Measurements from ENCODE around the gene MTG1. TPM values are rescaled to one million over a fixed set of nuclear protein-coding genes. Genes with fewer than 3 reads are reported as not detected.
"Not testable (repeated sequence)": the region's sequence is repeated elsewhere in the genome, so short reads cannot be mapped to it uniquely, and the experiment has no call there.

MTG1 gene
- polyA plus RNA-seq, 1 donor = 43.2 TPM

GRCh38 chr10:133465950-133466474, 72.1 kb downstream of the MTG1 start:
- DNase-seq (ENCODE audit: low read depth) = no peak

DNA sequence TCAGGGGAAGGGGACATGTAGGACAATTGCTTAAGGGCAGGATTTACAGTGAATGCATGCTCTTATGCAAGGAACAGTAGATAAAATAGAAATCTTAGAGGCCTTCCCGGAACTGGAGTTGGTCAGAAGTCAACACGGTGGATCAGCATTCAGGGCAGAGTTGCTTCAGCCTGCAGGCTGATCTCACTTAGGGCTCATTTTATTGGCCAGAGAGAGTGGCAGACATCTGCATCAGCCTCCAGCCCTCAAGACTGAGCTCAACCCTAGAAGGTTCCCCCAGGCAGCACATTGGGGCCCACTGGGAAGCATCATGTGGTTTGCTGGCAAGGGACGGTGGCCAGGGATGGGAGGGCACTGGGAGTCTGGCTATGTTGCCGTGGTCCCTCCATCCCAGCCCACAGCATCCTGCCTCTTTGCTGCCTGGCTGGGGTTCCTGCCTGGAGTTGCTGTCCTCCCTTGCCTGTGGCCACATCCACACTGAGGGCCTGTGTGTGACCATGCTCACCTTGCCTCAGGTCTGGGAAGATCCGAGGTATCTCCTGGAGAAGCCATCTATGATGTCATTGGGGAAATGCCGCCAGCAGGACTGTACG, 72.8 kb downstream of the MTG1 start:
- no peak for DNase-seq (ENCODE audit: low read depth)

DNA sequence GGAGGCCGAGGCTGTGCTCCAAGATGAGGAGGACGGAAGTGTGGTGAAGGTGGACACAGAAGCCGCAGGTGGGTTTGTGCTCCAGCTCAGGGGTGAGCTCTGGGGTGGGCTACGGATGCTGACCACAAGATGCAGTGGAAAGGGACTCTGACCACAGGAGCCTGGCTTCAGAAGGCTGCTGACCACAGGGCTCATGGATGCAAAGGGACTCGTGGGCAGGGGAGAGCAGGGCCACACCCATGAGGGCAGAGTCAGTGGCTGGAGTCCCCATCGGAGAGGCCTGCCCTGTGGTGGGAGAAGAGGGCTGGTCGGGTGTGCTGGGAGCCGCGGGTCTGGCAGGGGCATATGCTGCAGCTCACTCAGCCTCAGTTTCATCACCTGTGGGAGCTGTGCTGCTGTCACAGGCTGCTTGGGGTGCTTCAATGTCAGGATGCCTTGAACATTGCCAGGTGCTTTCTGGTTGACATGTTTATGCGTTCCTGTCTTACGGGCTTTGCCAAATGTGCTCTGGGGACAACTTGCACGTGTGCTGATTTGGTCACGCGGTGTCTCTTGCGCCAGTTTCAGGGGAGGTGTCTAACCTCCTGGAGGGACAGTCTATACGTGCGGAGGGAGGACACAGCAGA, 73.4 kb downstream of the MTG1 start:
- no peak for DNase-seq (ENCODE audit: low read depth)

GRCh38 chr10:133469205-133469604, 75.2 kb downstream of the MTG1 start:
- DNase-seq (ENCODE audit: low read depth) = not testable (repeated sequence)

GRCh38 chr10:133471300-133472109, 77.5 kb downstream of the MTG1 start:
- DNase-seq (ENCODE audit: low read depth) = no peak

Other genes with a start within 250 kb of the MTG1 start
- 6.6 TPM for gene KNDC1, start 233.9 kb upstream of the MTG1 start, polyA plus RNA-seq (ENCODE audit: insufficient read length)
- gene UTF1, start 163.9 kb upstream of the MTG1 start, polyA plus RNA-seq (ENCODE audit: insufficient read length) = not detected
- 0.29 TPM for gene VENTX, start 156.3 kb upstream of the MTG1 start, polyA plus RNA-seq (ENCODE audit: insufficient read length)
- gene ADAM8, start 117.3 kb upstream of the MTG1 start, polyA plus RNA-seq (ENCODE audit: insufficient read length) = 2.4 TPM
- 40.9 TPM for gene TUBGCP2, start 85.3 kb upstream of the MTG1 start, polyA plus RNA-seq (ENCODE audit: insufficient read length)
- gene ZNF511, start 85.2 kb upstream of the MTG1 start, polyA plus RNA-seq (ENCODE audit: insufficient read length) = 37.4 TPM
- gene CALY, start 57.3 kb upstream of the MTG1 start, polyA plus RNA-seq (ENCODE audit: insufficient read length) = not detected
- not detected for gene PRAP1, start 46.8 kb upstream of the MTG1 start, polyA plus RNA-seq (ENCODE audit: insufficient read length)
- 4.5 TPM for gene FUOM, start 36.1 kb upstream of the MTG1 start, polyA plus RNA-seq (ENCODE audit: insufficient read length)
- 123 TPM for gene ECHS1, start 20.8 kb upstream of the MTG1 start, polyA plus RNA-seq (ENCODE audit: insufficient read length)
- 2.5 TPM for gene PAOX, start 14.9 kb upstream of the MTG1 start, polyA plus RNA-seq (ENCODE audit: insufficient read length)
- 4.1 TPM for gene SPRN, start 30.5 kb downstream of the MTG1 start, polyA plus RNA-seq (ENCODE audit: insufficient read length)
- gene SCART1, start 59.8 kb downstream of the MTG1 start, polyA plus RNA-seq (ENCODE audit: insufficient read length) = 1.5 TPM
- gene CYP2E1, start 133.2 kb downstream of the MTG1 start, polyA plus RNA-seq (ENCODE audit: insufficient read length) = 1.4 TPM
- gene SYCE1, start 171.4 kb downstream of the MTG1 start, polyA plus RNA-seq (ENCODE audit: insufficient read length) = 0.59 TPM
- not detected for gene FRG2B, start 232.6 kb downstream of the MTG1 start, polyA plus RNA-seq (ENCODE audit: insufficient read length)